Measurements from ENCODE around the gene CASP12.
A peak's percentile ranks its signal among the peaks of the same experiment; 100 is the strongest.

Gene CASP12

DNA sequence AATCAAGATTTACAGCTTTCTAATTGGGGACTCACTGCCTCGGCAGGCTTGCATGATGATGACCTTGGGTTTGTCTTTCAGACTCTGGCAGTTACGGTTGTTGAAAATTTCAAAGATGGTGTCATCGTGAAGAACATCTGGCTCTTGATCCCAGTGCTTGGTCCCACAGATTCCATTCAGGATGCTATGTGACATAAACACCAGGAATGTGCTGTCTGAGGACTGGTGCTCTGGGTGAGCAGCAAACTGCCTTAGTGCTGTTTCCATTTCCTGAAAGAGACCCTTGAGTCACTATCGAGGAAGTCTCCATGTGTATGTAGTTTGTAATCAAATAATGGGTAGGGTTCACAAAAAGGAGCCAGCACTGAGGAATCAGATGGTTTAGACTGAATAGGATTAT lies 7.1 kb downstream of the CASP12 start:
- ATAC-seq, result no peak

DNA sequence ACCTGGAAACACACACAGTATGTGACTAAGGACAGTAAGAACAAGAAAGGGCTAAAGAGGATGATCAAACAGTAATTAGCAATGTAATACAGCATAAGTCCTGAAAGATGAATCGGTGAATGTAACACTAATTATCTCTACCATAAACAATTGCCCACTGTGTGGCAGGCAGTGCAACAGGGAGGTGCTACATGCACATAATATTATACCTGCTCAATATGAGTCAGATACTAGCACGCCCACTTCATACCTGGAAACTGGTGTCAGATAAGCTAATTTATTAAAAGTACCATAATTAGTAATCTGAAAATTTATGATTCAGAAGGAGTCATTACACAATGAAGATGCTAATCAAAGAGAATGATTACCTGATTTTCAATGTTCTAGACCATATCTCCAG lies 14.9 kb downstream of the CASP12 start:
- peak; percentile 94 to 96 for ATAC-seq

DNA sequence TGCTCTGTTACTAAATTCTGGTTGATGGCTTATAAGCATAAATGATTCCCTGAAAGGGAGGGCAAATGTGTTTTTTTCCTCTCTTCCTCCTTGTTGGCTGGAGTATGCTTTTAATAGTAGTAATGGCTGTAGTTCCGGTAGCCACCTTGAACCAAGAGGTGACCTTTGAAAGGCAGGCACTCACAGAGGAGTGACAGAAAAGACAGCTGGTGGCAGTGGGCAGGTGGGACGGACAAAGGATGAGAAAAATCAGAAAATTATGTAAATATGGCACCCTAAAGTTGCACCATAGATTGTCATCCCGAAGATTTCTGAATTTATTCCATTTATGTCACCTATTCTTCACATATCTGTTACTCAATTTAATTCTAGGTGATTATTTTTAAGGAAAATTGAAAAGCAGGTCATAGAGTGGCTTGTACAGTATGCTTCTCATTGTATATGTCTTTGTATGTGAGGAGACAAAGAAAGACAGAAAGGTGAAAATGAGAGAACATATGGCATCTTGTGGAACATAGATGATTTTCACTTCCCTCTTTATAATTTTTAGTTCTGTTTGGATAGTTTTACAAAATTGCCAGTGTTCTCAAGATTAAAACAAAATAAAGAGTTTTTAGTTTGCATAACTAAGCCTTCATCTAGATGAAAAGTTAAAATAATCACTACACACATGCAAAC lies 17.0 kb downstream of the CASP12 start:
- ATAC-seq, result no peak

DNA sequence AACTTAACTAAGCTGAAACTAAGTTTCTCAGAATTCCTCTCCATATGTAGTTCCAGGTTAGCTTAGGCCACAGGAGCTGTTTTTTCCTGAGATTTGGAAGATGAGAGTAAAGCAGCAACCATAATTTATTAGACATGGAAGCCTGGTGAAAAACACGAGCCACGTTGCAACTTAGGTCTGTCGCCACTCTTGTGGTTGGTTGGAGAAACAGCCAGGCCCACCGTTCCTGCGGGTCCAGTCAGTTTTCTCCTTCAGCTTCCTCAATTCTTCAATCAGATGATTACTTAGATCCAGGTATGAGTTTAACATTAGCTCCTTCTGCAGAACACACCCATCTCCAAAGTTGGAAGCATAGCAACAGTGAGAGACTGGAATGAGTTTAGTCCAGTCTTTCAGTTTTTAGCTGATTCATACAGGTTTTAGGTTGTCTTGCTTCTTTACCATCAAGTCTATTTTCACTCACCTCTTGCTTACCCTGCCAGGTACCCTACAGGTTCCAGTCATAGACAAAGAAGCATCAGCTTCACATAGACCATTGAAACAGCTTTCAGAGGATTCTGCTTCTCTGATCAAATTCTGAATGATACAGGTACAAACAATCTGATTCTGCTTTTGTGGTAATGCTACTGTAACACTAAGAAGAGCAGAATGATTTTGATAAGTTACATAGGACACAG lies 18.6 kb downstream of the CASP12 start:
- no peak for ATAC-seq

DNA sequence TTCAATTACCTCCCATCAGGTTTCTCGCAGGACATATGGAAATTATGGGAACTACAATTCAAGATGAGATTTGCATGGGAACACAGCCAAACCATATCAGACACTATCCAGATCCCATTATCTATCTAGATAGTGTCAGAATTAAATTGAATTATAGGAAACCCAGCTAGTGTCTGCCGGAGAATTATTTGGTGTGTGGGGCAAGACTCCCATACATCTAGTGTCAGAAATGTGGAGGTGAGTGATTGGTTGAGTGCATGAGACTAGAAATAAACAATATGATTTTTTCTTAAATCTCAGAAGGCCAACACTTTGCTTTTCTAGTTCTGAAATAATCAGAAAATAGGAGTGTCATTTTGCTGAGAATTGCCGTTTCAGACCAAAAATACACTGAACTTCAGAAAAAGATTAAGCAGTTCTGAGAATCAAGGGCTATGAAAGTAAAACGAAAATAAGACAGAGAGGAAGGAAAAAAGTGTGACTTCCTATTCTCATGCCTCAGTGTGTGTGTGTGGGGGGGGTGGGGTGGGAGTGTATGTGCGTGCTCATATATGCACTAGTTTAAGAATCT lies 21.3 kb downstream of the CASP12 start:
- peak; percentile 66 to 76 for ATAC-seq

DNA sequence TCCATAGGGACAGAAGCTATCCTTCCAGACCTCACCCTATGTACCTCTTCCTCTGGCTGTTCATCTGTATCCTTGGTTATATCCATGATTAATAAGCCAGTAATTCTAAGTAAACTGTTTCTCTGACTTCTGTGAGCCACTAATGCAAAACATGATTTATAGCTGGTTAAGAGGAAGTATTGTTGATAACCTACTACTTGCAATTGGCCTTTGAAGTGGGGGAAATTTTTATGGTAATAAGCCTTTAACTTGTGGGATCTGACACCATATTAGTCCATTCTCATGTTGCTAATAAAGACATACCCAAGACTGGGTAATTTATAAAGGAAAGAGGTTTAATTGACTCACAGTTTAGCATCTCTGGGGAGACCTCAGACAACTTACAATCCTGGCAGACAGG lies 21.9 kb downstream of the CASP12 start:
- peak; percentile 48 to 61 for ATAC-seq

DNA sequence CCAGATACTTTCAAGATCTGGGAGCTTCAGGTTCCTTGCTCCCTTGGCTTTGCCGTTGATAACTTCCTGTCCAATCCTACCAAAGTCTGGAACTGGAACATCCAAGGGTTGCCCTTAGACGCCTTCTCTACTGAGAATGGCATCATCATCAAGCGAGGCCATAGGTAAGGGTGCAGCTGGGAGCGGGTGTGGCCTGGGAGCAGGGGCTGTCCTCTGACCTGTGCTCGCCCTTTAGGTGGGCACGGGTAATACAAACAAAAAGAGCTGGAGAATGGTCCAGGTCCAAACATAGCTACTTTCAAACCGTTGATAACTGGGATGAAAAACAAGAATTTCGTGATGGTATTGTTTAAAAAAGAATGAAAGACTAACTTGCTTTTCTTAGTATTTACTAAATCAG lies 25.0 kb downstream of the CASP12 start:
- no peak for ATAC-seq

DNA sequence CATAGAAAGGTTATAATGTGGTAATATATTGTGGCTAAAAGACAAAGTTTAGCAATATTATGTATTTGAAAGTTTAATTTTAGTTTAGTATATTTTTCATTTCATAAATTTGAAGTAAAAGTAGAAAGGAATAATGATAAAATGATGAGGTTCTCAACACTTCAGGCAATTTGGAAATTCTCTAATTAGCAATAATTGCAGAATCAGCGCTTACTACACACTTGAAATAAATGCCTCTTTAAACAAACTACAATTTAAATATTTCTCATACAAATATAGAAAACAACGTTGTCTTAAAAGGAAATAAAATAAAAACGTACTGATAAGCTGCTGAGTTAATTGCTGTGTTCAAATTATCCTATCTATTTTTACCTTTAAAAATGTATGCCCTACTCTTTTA lies 25.9 kb downstream of the CASP12 start:
- no peak for ATAC-seq

DNA sequence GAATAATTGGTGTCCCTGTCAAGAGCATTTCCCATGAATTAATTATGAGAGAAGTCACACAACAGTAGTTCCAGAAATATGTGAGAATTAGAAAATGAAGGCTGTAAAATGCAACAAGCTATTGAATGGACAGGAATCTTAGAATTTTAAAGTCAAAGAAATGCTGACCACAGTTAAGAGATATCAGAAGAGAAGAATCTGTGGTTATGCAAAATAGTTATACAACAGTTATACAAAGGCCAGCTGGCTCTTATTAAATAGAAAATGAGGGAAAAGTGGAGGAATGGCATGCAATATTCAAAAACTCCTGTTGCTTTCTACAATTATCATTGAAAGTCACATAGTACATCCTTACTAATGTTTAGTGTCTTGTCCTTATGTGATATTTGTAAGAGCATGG lies 27.4 kb downstream of the CASP12 start:
- no peak for ATAC-seq

DNA sequence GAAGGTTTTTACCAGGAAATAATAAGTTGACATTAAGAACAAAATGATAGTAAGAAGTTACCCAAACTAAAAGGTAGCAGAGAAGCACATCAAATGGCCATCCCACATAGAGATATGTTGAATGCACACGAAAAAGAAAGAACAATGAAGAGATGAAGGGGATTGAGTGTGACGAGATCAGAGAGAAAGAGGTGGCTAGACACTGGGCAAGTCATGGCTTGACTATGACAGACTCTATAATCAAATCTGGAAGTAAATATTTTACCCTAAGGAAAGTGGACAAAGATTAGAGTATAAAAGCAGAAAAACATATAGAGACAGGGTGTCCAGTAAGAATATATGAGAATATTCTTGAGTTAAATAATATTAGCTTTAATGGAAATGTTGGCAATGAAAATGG lies 31.4 kb downstream of the CASP12 start:
- ATAC-seq, result no peak

DNA sequence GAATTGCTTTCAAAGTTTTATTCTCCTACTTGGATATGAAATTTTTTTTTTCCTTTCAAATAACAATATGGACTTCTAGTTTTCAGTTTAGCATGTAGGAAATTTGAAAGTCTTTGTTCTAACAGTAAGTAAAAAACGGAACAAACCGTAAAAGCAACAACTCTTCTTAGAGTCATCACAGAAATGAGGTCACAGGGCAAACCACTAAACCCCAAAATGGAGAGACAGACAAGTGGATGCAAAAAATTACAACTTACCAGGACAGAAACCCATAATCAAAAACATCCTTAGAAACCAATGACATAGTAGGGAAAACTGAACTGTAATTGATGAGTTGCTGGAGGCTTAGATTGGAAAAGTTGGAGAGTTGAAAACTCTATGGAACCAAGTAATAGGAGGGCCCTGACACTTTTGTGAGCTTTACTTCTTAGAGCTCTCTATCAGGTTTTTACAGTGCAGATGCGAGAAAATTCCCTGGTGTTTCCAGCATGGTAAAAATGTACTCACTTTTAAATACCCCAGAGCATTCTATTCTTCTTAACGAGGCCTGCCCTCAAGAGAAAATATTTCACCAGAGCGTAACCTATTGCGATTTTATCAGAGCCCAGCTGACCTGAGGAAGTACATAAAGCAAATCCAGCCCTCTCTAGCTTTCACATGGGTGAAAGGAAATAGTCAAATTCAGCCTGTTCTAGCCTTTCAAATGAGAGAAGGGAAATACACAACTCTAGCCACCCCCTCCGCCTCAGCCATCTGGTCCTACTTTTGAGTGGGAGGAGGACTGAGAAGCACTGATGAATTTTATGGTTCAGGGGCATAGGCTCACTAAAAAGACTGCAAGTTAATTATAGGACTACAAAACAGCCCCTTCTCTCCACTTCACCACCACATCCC lies 39.1 kb downstream of the CASP12 start:
- ATAC-seq, result no peak

DNA sequence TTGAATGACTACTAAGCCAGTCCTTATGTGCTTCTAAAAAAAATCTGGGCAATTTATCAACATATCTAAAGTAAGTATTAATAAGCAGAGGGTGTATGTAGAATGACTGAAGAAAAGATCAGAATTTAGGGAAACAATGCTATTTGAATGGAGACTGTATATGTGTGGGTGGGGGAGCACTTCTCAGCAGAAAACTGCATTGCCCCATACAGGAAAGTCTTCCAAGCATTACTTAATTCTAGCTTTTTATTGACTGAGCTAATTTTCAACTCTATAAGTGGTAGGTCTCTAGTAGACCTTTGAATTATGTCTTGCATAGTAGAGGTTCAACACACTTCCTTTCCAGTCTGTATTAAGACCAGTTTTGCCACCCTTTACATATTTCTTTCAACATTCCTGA lies 41.7 kb downstream of the CASP12 start:
- no peak for ATAC-seq

DNA sequence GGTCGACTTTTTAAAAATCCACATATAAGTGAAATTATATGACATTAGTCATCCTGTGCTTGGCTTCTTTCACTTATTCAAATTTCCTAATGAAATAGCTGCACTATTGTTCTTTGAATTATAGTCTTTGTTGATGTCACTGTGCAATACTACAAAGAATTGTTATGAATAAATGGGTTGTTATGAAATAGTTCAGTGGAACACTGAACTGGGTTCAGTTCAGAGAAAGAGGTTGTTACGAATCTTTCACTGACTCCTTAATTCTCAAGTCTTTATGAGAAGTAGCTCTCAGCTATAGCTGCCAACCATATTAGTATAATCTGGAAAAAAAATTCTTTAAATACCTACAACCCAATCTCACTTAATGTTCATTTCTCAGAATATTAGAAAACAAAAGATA lies 42.3 kb downstream of the CASP12 start:
- ATAC-seq, result peak in 1 of 2 donors; percentile 25

DNA sequence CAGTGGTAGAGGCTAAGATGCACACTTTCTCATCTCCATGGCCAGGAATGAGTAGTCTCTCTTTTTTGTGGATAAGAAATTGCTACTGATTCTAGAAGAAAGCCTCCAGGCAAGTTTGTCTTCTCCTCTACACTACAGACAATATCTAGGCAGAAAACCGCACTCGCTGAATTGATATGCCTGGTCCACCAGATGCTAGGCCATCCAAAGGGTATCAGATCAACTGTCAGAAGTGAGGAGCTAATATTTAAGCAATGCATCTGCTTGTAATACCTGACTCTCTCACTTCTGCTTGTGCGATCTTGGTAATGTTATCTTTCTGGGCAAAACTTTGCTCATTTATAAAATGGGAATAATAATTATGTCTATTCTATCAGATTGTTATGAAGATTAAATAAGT lies 45.0 kb downstream of the CASP12 start:
- ATAC-seq, result no peak

DNA sequence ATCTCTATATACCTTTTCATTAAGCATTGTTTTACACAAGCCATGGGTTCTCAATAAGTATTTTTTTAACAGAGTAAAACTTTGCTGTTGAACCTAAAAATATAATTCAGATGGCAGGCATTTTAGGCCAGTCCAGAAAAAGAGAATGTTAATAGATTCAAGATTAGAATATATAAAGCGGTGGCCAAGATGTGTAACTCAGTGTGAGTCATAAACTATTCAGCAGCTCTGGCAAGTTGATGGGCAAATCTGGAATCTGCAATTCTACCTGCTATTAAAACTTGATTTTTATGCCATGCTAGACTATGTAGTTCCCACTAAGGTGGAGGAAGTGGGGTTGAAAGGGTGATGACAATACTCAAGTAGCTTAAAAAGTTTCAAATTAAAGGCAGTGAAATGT lies 45.4 kb downstream of the CASP12 start:
- no peak for ATAC-seq

DNA sequence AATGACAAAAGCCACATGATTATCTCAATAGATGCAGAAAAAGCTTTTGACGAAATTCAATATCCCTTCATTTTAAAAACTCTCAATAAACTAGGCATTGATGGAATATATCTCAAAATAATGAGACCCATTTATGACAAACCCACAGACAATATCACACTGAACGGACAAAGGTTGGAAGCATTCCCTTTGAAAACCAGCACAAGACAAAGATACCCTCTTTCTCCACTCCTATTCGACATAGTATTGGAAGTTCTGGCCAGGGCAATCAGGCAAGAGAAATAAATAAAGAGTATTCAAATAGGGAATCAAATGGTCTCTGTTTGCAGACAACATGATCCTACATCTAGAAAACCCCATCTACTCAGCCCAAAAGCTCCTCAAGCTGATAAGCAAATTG lies 52.0 kb downstream of the CASP12 start:
- ATAC-seq, result no peak

DNA sequence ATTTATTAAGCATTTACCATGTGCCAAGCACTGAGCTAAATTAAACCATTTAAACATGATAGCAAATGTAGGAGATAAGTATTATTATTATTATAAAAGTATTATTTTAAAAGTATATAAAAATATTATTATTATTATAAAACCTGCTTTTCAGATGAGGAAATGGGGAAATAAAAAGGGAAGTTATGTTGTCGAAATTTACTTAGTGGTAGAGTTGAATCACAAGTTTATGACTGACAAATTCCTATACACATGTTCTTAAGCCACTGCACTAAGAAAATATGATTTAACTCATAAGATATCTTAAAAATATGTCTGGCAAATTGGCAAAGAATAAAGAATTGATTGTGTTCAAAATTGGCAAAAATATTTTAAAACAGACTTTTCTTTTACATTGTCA lies 53.8 kb downstream of the CASP12 start:
- no peak for ATAC-seq

DNA sequence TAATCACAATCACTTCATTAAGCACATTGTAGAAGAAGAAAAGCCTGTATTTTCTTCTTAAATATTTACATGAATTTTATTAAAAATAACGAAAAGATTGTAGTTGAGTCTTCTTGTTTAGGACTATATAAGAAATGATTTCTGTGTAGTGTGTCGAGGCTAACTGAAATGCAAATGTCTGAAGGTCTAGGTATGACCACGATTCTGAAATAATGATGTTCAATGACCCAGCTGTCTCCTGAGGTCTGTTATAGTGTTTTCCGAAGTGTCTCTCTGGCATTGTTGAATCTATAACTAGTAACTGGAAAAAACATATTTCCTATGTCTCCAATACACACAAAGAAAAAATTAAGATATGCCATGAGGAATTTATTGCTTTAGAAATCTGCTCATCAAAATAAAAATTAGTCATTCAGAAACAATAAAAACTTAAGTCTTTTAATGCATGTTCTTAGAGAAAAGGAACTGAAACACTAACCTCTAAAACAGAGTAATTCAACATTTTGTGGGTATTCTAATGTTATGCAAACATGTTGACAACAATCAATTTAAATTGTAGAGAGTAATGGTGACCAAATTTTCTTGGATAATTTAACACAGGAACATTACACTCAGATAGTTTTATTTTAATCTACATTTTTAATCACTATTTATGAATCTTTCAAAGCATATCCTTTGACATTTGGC lies 55.0 kb downstream of the CASP12 start:
- ATAC-seq, result no peak

DNA sequence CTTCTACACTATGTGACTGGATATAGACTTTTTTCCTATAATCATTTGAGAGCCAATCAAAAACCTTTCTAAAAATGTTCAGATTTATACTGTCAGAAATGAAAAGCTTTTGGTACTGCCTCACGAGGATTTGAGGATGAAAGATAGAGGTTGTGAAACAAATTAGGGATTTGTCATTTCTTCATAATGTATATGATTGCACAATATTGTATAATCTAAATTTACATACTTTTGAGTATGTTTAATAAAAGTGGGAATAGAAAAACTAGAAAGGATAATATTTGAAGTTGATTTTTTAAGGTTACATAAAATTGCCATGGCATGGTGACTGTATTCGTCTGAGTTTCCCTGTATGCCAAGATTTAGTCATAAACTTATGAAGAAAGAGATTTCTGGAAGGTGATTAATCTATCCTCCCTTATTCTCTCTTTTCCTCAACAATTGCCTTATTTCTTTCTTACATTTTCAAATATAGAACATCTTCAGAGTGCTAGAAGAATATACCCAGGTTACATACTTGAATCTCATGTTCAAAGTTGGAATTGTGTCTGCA lies 56.2 kb downstream of the CASP12 start:
- no peak for ATAC-seq

DNA sequence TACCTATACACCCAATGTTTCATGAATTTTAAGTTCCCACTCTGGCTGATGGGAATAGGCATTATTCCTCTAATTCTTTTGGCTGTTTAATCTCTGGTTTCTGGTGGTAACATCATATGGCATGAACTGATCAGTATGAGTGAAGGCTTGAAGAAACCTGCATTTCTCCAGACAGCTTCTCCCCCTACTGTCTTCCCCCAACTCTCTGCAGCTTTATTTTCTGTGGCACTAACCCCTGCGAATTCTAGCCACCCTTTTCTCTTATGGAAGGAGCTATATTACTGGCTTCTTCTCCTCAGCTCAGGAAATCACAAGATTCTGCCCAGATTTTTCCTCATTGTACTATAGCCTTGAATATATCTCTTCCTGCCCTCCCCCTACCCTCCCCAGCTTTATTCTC lies 57.1 kb downstream of the CASP12 start:
- no peak for ATAC-seq

DNA sequence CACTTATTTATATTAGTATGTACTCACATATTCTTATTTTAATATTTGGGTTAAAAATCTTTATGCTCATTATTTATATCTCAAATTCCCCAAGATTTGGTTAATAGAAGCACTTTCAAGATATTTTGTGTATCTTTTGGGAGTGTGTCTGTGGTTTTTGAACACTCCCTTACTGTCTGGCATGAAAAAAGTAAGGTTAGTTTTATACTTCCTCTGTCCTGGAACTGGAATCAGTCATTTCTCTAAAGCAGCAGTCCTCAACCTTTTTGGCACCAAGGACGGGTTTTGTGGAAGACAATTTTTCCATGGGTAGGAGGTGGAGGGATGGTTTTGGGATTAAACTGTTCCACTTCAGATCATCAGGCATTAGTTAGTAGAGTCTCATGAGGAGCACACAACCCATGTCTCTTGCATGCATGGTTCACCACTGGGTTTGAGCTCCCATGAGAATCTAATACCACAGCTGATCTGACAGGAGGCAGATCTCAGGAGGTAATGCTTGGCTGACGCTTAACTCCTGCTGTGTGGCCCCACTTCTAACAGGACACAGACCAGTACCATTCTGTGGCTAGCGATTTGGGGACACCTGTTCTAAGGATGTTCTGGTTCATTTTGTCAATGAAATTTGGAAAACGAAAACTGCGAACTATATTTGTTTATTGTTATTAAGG lies 60.2 kb downstream of the CASP12 start:
- ATAC-seq, result no peak

DNA sequence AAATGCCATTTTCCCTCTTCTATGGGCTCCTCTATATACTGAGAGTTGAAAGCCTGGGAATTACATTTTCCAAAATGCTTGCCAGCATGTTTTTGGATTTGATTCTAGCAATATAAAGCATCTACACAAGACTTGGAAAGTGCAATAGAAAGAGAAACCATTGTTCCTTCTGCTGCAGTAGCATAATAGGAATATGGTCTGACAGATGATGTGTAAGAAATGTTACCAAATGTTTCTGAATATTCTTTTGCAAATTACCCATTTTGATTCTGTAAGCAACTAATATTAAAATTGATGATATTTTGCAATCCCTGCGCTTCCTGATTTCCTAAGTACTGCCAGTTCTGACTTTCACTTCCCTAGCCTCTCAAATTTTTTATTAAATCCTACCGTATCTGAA lies 61.6 kb downstream of the CASP12 start:
- no peak for ATAC-seq

All from activated CD4-positive, CD25-positive, alpha-beta regulatory T cell treated with anti-CD3 and anti-CD28 coated beads, Interleukin-2, amount 50 U/mL, for 24 hours (primary cell).